ENCODE results near the gene MUC5B. TPM values are rescaled to one million over a fixed set of nuclear protein-coding genes. Genes with fewer than 3 reads are reported as not detected.

MUC5B gene
- total and polyA plus RNA-seq, 2 of the 13 experiments (the other 11 are each of a cell fraction or from before 2014, with no cell fraction given): 0.01 TPM; not detected in 1

DNA sequence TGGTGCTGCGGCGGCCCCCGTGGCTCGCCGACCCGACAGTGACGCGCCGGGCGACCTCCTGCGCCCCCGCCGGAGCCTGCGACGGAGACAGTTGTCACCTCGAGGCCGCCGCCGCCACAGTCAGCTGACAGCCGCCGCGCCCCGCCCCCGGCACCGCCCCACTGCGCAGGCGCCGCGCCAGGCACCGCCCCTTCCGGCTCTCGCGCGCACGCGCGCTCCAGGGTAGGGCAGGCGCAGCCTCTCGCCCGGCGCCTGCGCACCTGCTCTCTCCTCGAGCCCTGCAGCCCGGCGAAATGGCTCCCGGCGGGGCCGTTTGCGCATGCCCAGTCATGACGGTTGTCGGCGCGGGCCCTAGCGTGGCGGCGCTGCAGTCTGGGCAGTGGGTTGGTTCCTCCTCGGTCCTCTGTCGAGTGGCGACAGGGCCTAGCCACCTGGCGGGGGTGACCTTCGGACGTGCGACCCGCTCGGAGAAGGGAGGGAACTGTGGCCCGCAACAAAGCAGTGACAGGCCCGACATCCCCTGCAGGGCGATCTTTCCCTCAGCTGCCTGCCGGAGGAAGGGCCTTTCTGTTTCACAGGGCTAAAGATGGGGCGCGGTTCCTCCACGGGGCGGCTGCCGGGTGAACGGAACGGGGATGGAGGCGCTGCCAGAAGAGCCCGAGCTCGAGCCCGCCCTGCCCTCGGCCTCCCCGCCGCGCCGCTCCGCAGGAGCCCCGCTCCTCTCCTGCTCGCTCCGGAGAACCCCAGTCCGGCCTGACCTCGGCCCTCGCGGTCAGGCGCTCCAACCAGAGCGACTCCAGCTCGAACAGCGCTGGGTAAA lies 86.8 kb downstream of the MUC5B start, which contains the start of gene TOLLIP (continued):
- TF ChIP-seq SYNCRIP (IDR thresholded peaks at IDR 0.05; ENCODE audit: insufficient read depth, low read depth, low read length) (no peak), ZBTB49 (CRISPR knock-in tag; IDR thresholded peaks at IDR 0.05; ENCODE audit: borderline replicate concordance) (peak; percentile 60; the same call in 1 of the 2 replicates), PRDM15 (CRISPR knock-in tag; IDR thresholded peaks at IDR 0.05) (peak; percentile 34; the same call in 1 of the 2 replicates), FOXO1 (CRISPR knock-in tag; IDR thresholded peaks at IDR 0.05) (0 out of 2 replicates have a peak, but pooled peaks have one; percentile 28), MXI1 (IDR thresholded peaks at IDR 0.05; ENCODE audit: borderline replicate concordance, low read depth, low read length) (peak; percentile 84; the same call in 1 of the 3 replicates), DDIT3 (CRISPR knock-in tag; IDR thresholded peaks at IDR 0.05) (no peak), ZNF484 (CRISPR knock-in tag; IDR thresholded peaks at IDR 0.05; ENCODE audit: borderline replicate concordance, low read depth) (no peak), NR2C2 (CRISPR knock-in tag; IDR thresholded peaks at IDR 0.05; ENCODE audit: borderline replicate concordance) (peak; percentile 66), FOSL1 (CRISPR knock-in tag; IDR thresholded peaks at IDR 0.05; ENCODE audit: borderline replicate concordance) (no peak), ZNF660 (CRISPR knock-in tag; IDR thresholded peaks at IDR 0.05; ENCODE audit: borderline replicate concordance, low read depth) (no peak), YEATS2 (CRISPR knock-in tag; IDR thresholded peaks at IDR 0.05; ENCODE audit: borderline replicate concordance) (peak; percentile 86; the same call in 1 of the 2 replicates), ZSCAN21 (CRISPR knock-in tag; IDR thresholded peaks at IDR 0.05; ENCODE audit: borderline replicate concordance) (peak; percentile 69; the same call in 1 of the 2 replicates), HOXA5 (CRISPR knock-in tag; IDR thresholded peaks at IDR 0.05) (peak; percentile 50; the same call in 1 of the 2 replicates), KDM2A (CRISPR knock-in tag; IDR thresholded peaks at IDR 0.05; ENCODE audit: borderline replicate concordance, low read depth) (peak; percentile 84), ZNF598 (CRISPR knock-in tag; IDR thresholded peaks at IDR 0.05; ENCODE audit: borderline replicate concordance) (peak; percentile 82; the same call in 1 of the 2 replicates), PHF5A (CRISPR knock-in tag; IDR thresholded peaks at IDR 0.05; ENCODE audit: low read depth, unreplicated experiment) (no peak), POLR2AphosphoS2 (IDR thresholded peaks at IDR 0.05; ENCODE audit: low read depth, low read length) (no peak), ZNF644 (CRISPR knock-in tag; IDR thresholded peaks at IDR 0.05; ENCODE audit: low read depth) (no peak), MED13 (CRISPR knock-in tag; IDR thresholded peaks at IDR 0.05) (no peak)
- TF ChIP-seq, protein P1, sequence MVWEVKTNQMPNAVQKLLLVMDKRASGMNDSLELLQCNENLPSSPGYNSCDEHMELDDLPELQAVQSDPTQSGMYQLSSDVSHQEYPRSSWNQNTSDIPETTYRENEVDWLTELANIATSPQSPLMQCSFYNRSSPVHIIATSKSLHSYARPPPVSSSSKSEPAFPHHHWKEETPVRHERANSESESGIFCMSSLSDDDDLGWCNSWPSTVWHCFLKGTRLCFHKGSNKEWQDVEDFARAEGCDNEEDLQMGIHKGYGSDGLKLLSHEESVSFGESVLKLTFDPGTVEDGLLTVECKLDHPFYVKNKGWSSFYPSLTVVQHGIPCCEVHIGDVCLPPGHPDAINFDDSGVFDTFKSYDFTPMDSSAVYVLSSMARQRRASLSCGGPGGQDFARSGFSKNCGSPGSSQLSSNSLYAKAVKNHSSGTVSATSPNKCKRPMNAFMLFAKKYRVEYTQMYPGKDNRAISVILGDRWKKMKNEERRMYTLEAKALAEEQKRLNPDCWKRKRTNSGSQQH (CRISPR knock-in tag; IDR thresholded peaks at IDR 0.05; ENCODE audit: low read depth): no peak

Data from HepG2 (cell line).